Head of caudate nucleus (tissue), 42 donors: ENCODE results near the gene TP53TG3E.
"Not testable (repeated sequence)": the region's sequence is repeated elsewhere in the genome, so short reads cannot be mapped to it uniquely, and the experiment has no call there.

Experiments
- DNase-seq, 42 donors: peaks; one replicate each; pipeline versions ENCODE4 v3.0.0 to v3.0.0-alpha.2; 2020 to 2021; ENCODE audit warnings: mixed read lengths in 7 of 42
- intact Hi-C: fragments of 100-400 bp; cut with DNase I; formaldehyde crosslinking; loops from one replicate; pipeline ENCODE4 v1.15.0; 2022

The TP53TG3E gene, protein sequence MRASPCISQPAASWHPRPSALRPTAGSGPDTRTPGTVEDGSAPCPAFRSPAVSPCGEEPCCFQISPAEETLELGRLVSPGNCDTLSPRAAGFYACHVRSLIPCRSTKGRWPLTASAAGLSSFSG

DNA sequence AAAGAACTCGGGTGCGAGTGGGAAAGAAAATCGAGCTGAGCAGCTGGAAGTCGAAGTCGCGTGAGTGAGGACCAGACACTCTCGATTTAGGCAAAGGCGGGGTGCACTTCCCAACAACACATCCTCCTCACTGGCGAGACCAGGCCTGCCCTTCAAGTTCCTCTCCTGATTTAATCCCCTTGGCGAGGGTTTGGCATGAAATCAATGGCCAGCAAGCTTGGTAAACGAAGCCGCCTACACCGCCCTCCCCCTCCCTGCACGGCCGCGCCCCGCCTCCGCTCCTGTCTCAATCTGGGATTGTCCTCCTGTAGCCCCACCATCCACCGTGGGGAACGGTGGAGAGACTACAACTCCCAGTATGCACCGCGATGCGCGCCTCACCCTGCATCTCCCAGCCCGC lies at the start of gene TP53TG3E:
TSS of gene TP53TG3E (plus strand) at position 301 of the 400 bp plus-strand sequence. CDS start at position 369, 68 bp downstream.
- intact Hi-C loops, DNase-seq: not testable (repeated sequence)

GRCh38 chr16:33336226-33337012 lies 32.3 kb downstream of the TP53TG3E start:
- DNase-seq: peak in 33 of 42 donors; percentile 23 to 85 (median 54)
- intact Hi-C loops: not testable (repeated sequence)

- DNase-seq: peak in 33 of 42 donors; percentile 15 to 82 (median 40)
- intact Hi-C loops: not testable (repeated sequence)
These were observed 33.8 kb downstream of the TP53TG3E start for GRCh38 chr16:33337627-33338542.

- DNase-seq: peak in 32 of 42 donors; percentile 0 to 66 (median 16)
- intact Hi-C loops: not testable (repeated sequence)
These were observed 34.4 kb downstream of the TP53TG3E start for GRCh38 chr16:33338543-33338951.

DNA sequence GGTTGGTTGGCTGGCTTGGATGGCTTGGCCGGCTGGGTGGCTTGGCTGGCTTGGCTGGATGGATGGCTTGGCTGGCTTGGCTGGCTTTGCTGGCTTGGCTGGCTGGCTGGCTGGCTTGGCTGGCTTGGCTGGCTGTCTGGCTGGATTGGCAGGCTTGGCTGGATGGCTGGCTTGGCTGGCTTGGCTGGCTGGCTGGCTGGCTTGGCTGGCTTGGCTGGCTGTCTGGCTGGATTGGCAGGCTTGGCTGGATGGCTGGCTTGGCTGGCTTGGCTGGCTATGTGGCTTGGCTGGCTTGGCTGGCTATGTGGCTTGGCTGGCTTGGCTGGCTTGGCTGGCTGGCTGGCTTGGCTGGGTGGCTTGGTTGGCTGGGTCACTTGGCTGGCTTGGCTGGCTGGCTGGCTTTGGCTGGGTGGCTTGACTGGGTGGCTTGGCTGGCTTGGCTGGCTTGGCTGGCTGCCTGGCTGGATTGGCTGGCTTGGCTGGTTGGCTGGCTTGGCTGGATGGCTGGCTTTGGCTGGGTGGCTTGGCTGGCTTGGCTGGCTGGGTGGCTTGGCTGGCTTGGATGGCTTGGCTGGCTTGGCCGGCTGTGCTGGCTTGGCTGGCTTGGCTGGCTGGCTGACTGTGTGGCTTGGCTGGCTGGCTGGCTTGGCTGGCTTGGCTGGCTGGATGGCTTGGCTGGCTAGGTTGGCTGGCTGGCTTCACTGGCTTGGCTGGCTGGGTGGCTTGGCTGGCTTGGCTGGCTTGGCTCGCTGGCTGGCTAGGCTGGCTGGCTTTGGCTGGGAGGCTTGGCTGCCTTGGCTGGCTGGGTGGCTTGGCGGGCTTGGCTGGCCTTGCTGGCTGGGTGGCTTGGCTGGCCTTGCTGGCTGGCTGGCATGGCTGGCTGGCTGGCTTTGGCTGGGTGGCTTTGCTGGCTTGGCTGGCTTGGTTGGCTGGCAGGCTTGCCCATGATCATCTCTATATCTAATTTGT lies 35.3 kb downstream of the TP53TG3E start:
- peak in 33 of 42 donors; percentile 12 to 82 (median 45) for DNase-seq
- intact Hi-C loops: not testable (repeated sequence)
